Peyer's patch (tissue), 4 donors: Measurements from ENCODE around the gene WASL.

ENCODE experiments used
- CTCF ChIP-seq, 6 experiments: fragments of 450-650 bp in 4 of 6; fragments of 200-600 bp in 2 of 6; sonication (generic) in 1 of 6; IDR thresholded peaks; one replicate each; pipeline ENCODE4 v1.5.1; 2017 to 2019; ENCODE audit warnings: antibody characterized with exemption in 6 of 6, mild to moderate bottlenecking in 3 of 6, moderate library complexity in 1 of 6
- POLR2A ChIP-seq, 2 donors: fragments of 450-650 bp; IDR thresholded peaks; one replicate each; pipeline ENCODE4 v1.5.1; 2017; ENCODE audit warnings: antibody characterized with exemption in 2 of 2, mild to moderate bottlenecking in 2 of 2, moderate library complexity in 2 of 2

DNA sequence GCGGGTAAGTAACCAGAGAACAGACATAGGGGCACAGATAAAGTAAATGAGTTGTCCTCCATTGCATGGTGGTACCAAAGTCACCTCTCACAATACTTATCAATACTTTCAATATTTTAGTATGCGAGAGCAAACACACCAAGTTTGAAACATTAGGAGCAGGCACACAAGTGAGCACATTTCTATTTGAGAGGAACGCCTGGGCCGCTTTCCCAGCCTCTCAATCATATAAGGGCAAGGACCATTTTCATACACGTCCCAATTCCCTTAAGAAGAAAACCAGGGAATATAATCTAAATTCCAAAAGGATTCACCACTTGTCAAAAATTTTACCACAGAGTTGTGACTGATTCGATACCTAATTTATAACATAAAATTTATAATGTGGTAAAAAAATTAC is 85.6 kb downstream of the WASL start:
- TF ChIP-seq CTCF (IDR thresholded peaks at IDR 0.05) (no peak), POLR2A (IDR thresholded peaks at IDR 0.05) (no peak)
